Stimulated activated CD8-positive, alpha-beta memory T cell treated with anti-CD3 and anti-CD28 coated beads, Interleukin-12 subunit alpha, Interleukin-12 subunit beta, amount 100 ng/mL, for 24 hours (primary cell): ENCODE measurements around the gene SPOUT1.
"Not testable (repeated sequence)": the region's sequence is repeated elsewhere in the genome, so short reads cannot be mapped to it uniquely, and the experiment has no call there.

Experiments used
- DNase-seq: peaks from one replicate; pipeline ENCODE4 v3.0.0-alpha.2; 2020; ENCODE audit errors: extremely low read depth

The SPOUT1 gene

GRCh38 chr9:128829477-128830251, at the start of gene SPOUT1:
TSS of gene SPOUT1 (minus strand) at chr9:128829794. CDS start at chr9:128829780, 14 bp downstream.
- peak; percentile 86 for DNase-seq

GRCh38 chr9:128877852-128878251, 48.3 kb upstream of the SPOUT1 start:
- no peak for DNase-seq

GRCh38 chr9:128870941-128871265, 41.3 kb upstream of the SPOUT1 start:
- DNase-seq = not testable (repeated sequence)

DNA sequence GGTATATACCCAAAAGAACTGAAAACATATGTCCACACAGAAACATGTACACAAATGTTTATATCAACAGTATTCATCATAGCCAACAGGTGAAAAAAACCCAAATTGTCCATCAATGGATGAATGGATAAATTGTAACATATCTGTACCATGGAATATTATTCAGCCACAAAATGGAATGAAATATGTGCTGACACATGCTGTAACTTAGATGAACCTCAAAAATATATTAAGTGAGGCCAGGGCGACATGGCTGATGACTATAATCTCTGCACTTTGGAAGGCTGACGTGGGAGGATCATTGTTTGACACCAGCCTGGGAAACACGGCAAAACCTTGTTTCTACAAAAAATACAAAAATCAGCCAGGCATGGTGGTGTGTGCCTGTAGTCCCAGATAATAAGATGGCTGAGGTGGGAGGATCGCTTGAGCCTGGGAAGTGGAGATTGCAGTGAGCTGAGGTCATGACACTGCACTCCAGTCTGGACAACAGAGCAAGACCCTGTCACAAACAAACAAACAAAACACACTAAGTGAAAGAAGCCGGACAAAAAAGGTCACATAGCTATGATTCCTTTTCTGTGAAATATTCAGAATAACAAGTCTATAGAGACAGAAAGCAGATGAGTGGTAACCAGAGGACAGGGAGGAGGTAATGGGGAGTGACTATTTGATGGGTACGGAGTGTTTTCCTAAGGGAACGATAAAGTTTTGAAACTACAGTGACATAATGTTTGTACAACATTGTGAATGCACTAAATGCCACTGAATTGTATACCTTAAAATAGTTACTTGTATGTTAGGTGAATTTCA, 40.7 kb upstream of the SPOUT1 start:
- no peak for DNase-seq

- peak; percentile 46 for DNase-seq
Observed at GRCh38 chr9:128863647-128864046, 34.1 kb upstream of the SPOUT1 start.

DNA sequence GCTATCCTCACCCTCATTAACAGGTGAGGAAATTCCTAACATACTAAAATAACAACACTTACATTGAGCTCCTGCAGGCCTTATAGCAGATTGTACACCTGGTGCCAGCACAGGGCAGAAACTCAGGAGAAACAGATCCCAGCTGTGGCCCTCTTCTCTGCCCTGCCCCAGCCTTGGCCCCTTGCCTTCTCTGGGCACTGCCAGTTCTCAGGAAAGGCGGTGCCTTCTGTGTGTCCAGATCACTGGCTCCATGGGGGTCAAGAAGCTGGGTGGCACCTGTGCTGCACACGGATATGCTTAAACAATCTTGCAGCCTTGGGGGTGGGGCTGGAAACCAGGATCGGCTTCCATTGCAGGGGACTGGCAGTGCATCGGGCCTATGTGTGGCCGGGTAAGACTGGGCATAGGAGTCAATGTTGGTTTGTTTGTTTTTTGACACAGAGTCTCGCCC, 32.8 kb upstream of the SPOUT1 start:
- no peak for DNase-seq

DNA sequence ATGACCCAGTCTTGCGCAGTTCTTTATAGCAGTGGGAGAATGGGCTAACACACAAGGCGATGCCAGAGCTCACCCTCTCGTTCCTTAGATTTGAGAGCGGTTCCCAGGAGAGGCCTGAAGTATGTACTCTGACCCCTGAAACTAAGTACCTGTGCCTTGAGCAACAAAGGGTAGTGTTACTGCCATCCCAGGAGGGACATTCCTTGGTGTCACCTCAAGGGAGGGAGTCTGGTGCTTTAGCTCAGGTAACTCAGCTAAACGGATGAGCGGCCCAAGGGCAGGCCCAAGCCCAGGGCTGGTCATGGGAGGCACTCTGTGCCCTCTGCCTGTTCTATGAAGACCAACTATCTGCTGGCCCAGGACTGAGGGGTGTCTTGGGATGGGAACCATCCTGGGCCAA, 31.9 kb upstream of the SPOUT1 start:
- DNase-seq = no peak

- DNase-seq = no peak
Observed at GRCh38 chr9:128860937-128861336, 31.3 kb upstream of the SPOUT1 start.

DNA sequence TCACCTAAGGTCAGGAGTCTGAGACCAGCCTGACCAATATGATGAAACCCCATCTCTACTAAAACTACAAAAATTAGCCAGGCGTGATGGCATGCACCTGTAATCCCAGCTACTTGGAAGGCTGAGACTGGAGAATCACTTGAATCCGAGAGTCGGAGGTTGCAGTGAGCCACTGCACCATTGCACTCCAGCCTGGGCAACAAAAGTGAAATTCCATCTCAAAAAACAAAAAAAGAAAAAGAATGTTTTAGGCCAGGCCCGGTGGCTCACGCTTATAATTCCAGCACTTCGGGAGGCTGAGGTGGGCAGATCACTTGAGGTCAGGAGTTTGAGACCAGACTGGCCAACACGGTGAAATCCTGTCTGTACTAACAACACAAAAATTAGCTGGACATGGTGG, 28.9 kb upstream of the SPOUT1 start:
- not testable (repeated sequence) for DNase-seq

GRCh38 chr9:128854454-128854853, 24.9 kb upstream of the SPOUT1 start:
- DNase-seq = not testable (repeated sequence)

GRCh38 chr9:128852646-128853045, 23.1 kb upstream of the SPOUT1 start:
- not testable (repeated sequence) for DNase-seq

DNA sequence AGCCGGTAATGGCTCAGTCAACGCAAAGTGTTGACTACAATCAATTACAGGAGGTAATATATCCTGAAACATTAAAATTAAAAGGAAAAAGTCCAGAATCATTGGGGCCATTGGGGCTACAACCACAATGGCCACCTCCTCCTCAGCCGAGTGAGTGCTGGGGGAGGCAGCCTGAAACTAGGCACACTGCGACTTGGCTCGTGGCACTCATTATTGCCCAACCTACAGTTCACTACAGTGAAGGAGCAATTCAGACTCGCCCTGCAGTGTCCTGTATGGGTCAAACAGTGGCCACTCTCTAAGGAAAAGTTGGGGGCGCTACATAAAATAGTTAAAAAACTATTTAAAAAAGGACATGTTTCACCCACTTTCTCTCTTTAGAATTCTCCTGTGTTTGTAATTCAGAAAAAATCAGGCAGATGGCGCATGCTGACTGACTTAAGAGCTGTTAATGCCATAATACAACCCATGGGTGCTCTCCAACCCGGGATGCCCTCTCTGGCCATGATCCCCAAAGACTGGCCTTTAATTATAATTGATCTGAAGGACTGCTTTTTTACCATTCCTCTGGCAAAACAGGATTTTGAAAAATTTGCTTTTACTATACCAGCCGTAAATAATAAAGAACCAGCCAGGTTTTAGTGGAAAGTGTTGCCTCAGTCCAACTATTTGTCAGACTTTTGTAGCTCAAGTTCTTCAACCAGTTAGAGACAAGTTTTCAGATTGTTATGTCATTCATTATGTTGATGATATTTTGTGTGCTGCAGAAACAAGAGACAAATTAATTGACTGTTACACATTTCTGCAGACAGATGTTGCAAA, 22.4 kb upstream of the SPOUT1 start:
- DNase-seq = not testable (repeated sequence)

GRCh38 chr9:128851024-128851423, 21.4 kb upstream of the SPOUT1 start:
- not testable (repeated sequence) for DNase-seq

DNA sequence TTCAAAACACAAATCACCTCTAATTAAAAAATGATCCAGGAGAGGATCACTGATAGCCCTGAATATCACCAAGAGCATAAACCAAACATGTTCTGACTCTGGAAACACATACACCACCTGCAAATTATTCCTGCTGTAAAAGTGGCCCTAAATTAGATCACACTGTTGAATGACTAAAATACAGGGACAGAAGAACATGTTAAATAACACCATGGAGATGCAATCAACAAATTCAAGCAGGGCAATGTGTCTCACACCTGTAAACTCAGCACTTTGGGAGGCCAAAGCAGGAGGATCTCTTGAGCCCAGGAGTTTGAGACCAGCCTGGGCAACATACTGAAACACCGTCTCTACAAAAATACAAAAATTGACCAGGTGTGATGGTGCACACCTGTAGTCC, 18.2 kb upstream of the SPOUT1 start:
- no peak for DNase-seq

DNA sequence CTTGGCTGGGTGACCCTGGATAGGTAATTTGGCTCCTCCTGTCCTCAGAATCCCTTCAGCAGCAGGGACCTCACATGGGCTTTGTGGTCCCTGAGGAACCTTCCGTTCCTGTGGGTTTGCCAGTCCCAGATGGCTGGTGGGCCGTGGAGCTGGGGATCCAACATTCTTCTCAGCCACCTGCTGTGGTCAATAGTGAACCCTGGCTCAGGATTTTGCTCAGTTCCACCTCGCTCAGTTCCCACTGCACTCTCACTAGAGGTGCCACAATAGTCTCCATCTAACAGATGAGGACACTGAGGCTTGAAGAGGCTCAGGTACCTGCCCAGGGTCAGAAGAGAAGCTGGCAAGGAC, 17.1 kb upstream of the SPOUT1 start:
- no peak for DNase-seq

- DNase-seq = no peak
Observed at GRCh38 chr9:128845186-128845931, 15.8 kb upstream of the SPOUT1 start.

DNA sequence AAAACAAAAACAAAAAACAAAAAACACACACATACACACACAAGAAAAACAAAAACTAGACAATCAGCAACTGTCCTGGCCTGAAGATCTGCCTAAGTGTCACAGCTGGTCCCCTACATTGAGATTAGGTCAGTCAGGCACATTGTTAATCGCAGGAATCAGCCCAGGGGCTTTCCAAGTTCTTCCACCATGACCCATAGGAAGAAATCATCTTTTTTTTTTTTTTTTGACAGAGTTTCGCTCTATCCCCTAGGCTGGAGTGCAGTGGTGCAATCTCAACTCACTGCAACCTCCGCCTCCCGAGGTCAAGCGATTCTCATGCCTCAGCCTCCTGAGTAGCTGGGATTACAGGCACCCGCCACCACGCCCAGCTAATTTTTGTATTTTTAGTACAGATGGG, 13.6 kb upstream of the SPOUT1 start:
- DNase-seq = not testable (repeated sequence)

- DNase-seq = no peak
Observed at GRCh38 chr9:128841694-128842492, 12.3 kb upstream of the SPOUT1 start.

- DNase-seq = no peak
Observed at GRCh38 chr9:128840524-128840923, 10.9 kb upstream of the SPOUT1 start.

DNA sequence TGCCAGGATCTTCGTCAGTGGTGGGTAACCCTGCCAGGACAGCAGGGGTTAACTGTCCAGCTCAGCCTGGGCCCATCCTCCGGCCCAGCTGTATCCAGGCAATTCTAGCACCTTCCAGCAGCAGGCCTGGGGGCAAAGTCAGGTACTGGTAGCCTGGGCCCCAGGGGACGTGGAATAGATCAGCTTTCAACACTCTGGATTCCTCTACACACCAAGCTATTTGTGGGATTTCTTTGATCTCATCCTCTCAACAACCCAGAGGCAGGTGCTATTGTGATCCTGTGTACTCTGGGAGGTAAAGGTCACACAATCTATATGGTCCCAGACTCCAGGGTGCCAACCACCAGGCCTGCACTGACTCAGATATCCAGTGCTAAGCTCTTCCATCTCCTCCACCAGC, 8.7 kb upstream of the SPOUT1 start:
- DNase-seq = no peak
